Caco-2 (cell line): Measurements from ENCODE around the gene PLPP1. TPM values are rescaled to one million over a fixed set of nuclear protein-coding genes. Genes with fewer than 3 reads are reported as not detected.
A peak's percentile ranks its signal among the peaks of the same experiment; 100 is the strongest.

Experiments
- BruUV-seq: library from RNA; stranded (reverse); fragments of 400-500 nt; replicated peaks from 2 replicates; lab custom pipeline; 2021; lab: Mats Ljungman, UMichigan
- CTCF ChIA-PET: fragments of 300-600 bp; sonication (Branson Sonifier 250); formaldehyde crosslinking; loops from one replicate; lab custom pipeline; 2022; ENCODE audit warnings: antibody characterized with exemption; lab: Charles Lee
- POLR2A ChIA-PET: fragments of 300-600 bp; sonication (Branson Sonifier 250); formaldehyde crosslinking; loops from one replicate; lab custom pipeline; 2022; ENCODE audit warnings: antibody characterized with exemption; lab: Charles Lee
- DNase-seq, 2 experiments: peaks; one replicate each; pipeline versions ENCODE4 v3.0.0 to v3.0.0-alpha.2; 2020 to 2022
- H3K27me3 ChIP-seq: replicated peaks from 2 replicates; pipeline ENCODE4 v1.6.0; 2011; ENCODE audit warnings: low read length; ENCODE audit not compliant: control insufficient read depth, insufficient read depth
- H3K36me3 ChIP-seq: 2 replicates; pipeline ENCODE4 v1.5.1; 2011; ENCODE audit warnings: low read length; ENCODE audit not compliant: control insufficient read depth, insufficient read depth
- H3K4me1 ChIP-seq: fragments of 250-450 bp; sonication (Bioruptor Pico); 2 replicates; pipeline ENCODE4 v1.5.1; 2020; ENCODE audit warnings: mild to moderate bottlenecking
- H3K4me3 ChIP-seq: 2 replicates; pipeline ENCODE4 v1.5.1; 2011; ENCODE audit warnings: low read depth, mild to moderate bottlenecking, control low read depth, low read length
- H3K9me3 ChIP-seq: fragments of 250-450 bp; sonication (Bioruptor Pico); 2 replicates; pipeline ENCODE4 v1.5.1; 2020; ENCODE audit warnings: mild to moderate bottlenecking, moderate library complexity
- H3K27ac Mint-ChIP-seq: one replicate; pipeline ENCODE4 v1.8.0; 2022; ENCODE audit warnings: mixed read lengths; ENCODE audit not compliant: unreplicated experiment
- H3K27me3 Mint-ChIP-seq: one replicate; pipeline ENCODE4 v1.8.0; 2022; ENCODE audit warnings: mixed read lengths; ENCODE audit not compliant: insufficient read depth, unreplicated experiment
- H3K36me3 Mint-ChIP-seq: one replicate; pipeline ENCODE4 v1.8.0; 2022; ENCODE audit warnings: mild to moderate bottlenecking, mixed read lengths; ENCODE audit not compliant: insufficient read depth, unreplicated experiment
- H3K4me1 Mint-ChIP-seq: one replicate; pipeline ENCODE4 v1.8.0; 2022; ENCODE audit warnings: low read depth, mixed read lengths; ENCODE audit not compliant: unreplicated experiment
- H3K4me3 Mint-ChIP-seq: one replicate; pipeline ENCODE4 v1.8.0; 2022; ENCODE audit warnings: mild to moderate bottlenecking, moderate library complexity, mixed read lengths; ENCODE audit not compliant: unreplicated experiment
- H3K9me3 Mint-ChIP-seq: one replicate; pipeline ENCODE4 v1.8.0; 2022; ENCODE audit warnings: mixed read lengths; ENCODE audit not compliant: unreplicated experiment
- intact Hi-C: fragments of 100-400 bp; cut with micrococcal nuclease; formaldehyde crosslinking; loops from one replicate; pipeline ENCODE4 v1.10.0; 2022; ENCODE audit not compliant: unreplicated experiment
- total RNA-seq: library from RNA; stranded (reverse); gene quantifications from 2 replicates; pipeline ENCODE4 v1.2.3, GENCODE V29; 2022
- TF ChIP-seq, protein P1 (sequence below), 2 experiments: fragments of 200-600 bp in 1 of 2; IDR thresholded peaks; 1 replicate in 1 of 2; 2 replicates in 1 of 2; pipeline versions ENCODE4 v1.5.1 to v1.8.0; 2011 to 2022; ENCODE audit warnings: antibody characterized with exemption in 1 of 2, control low read depth in 1 of 2, inconsistent platforms in 1 of 2, low read depth in 1 of 2, low read length in 1 of 2, mild to moderate bottlenecking in 1 of 2, moderate library complexity in 1 of 2; ENCODE audit not compliant: insufficient read depth in 1 of 2, severe bottlenecking in 1 of 2, unreplicated experiment in 1 of 2

The PLPP1 gene
- total RNA-seq, 1 experiment from 2014 or later, result 49.4 TPM

DNA sequence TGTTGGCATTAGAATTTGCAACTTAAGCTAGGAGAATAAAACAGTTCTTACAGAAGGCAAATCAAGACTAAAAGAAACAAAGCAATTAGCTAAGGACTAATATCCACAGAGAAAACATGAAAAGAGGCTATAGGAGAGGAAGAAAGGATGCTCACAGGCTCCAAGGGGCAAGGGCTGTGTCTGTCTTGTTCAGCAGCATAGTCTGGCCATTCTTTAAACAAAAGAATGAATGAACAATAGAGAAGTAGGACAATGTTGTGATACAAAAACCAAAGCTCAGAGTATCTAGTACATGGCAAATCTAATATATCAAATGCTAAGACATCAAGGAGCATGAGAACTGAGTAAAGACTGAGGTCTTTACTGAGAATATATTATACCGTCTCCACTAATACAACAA is 39.5 kb downstream of the PLPP1 start:
- CTCF ChIA-PET, result no interaction called here
- no peak overlapping the region for H3K27ac Mint-ChIP-seq
- Histone ChIP-seq H3K27me3 (no peaks in the 10 kb centered on the region), H3K36me3 (no peaks in the 10 kb centered on the region; the same call in 1 of the 2 replicates), H3K4me3 (no peak overlapping the region), H3K4me1 (no peaks in the 10 kb centered on the region; the same call in 1 of the 2 replicates), H3K9me3 (no peaks in the 10 kb centered on the region)
- H3K4me3 Mint-ChIP-seq, result no peak overlapping the region
- POLR2A ChIA-PET, result interaction anchor here (0.7 kb wide), 1 partner anchor 166 kb away, joined by 3 read pairs; no protein-coding TSS in a partner anchor
- TF ChIP-seq, protein P1, sequence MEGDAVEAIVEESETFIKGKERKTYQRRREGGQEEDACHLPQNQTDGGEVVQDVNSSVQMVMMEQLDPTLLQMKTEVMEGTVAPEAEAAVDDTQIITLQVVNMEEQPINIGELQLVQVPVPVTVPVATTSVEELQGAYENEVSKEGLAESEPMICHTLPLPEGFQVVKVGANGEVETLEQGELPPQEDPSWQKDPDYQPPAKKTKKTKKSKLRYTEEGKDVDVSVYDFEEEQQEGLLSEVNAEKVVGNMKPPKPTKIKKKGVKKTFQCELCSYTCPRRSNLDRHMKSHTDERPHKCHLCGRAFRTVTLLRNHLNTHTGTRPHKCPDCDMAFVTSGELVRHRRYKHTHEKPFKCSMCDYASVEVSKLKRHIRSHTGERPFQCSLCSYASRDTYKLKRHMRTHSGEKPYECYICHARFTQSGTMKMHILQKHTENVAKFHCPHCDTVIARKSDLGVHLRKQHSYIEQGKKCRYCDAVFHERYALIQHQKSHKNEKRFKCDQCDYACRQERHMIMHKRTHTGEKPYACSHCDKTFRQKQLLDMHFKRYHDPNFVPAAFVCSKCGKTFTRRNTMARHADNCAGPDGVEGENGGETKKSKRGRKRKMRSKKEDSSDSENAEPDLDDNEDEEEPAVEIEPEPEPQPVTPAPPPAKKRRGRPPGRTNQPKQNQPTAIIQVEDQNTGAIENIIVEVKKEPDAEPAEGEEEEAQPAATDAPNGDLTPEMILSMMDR (IDR thresholded peaks at IDR 0.05; ENCODE audit: insufficient read depth in 1 of 2, low read depth in 1 of 2, low read length in 1 of 2, severe bottlenecking in 1 of 2, unreplicated experiment in 1 of 2), result no peak
- no peak for DNase-seq
- H3K36me3 Mint-ChIP-seq, result peaks cover 6% of the 10 kb centered on the region
- no peaks in the 10 kb centered on the region for H3K27me3 Mint-ChIP-seq
- H3K9me3 Mint-ChIP-seq, result no peaks in the 10 kb centered on the region
- intact Hi-C loops, result loop anchor here (10.0 kb wide), 1 partner anchor 200 kb away; no protein-coding TSS in a partner anchor
- peaks cover 45% of the 10 kb centered on the region for H3K4me1 Mint-ChIP-seq
- no TSS peak for BruUV-seq

DNA sequence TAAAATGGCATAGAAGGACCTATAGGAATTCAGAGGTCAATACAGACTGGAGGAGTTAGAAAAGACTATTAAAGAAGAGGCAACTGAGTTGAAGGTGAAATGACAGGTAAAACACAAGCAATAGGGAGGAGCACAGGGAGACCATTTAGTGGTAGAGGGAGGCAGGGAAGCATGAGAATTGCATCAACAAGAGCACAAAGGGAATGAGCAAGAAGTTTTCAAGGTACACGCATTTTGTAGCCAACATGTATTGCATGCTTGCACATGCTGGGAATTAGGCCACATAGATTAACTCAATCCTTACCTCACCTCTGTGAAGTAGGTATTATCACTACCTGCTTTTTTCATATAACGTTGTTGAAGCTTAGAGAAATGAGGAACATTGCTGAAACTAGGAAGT is 42.3 kb downstream of the PLPP1 start:
- ChIA-PET CTCF (no interaction called here), POLR2A (no interaction called here)
- H3K36me3 Mint-ChIP-seq, result peaks cover 6% of the 10 kb centered on the region
- no peaks in the 10 kb centered on the region for H3K27me3 Mint-ChIP-seq
- H3K4me1 Mint-ChIP-seq, result peaks cover 28% of the 10 kb centered on the region
- no peaks in the 10 kb centered on the region; the same call in 1 of the 2 replicates for H3K36me3 ChIP-seq
- no peak for DNase-seq
- no peaks in the 10 kb centered on the region for H3K9me3 ChIP-seq
- intact Hi-C loops, result loop anchor here (10.0 kb wide), 1 partner anchor 202 kb away; no protein-coding TSS in a partner anchor
- no peaks in the 10 kb centered on the region for H3K27me3 ChIP-seq
- no peak overlapping the region for H3K4me3 ChIP-seq
- TF ChIP-seq, protein P1 (IDR thresholded peaks at IDR 0.05; ENCODE audit: insufficient read depth in 1 of 2, low read depth in 1 of 2, low read length in 1 of 2, severe bottlenecking in 1 of 2, unreplicated experiment in 1 of 2), result no peak
- H3K27ac Mint-ChIP-seq, result peak overlapping the region; percentile 30
- no peaks in the 10 kb centered on the region; the same call in 1 of the 2 replicates for H3K4me1 ChIP-seq
- no peak overlapping the region for H3K4me3 Mint-ChIP-seq
- BruUV-seq, result no TSS peak
- H3K9me3 Mint-ChIP-seq, result no peaks in the 10 kb centered on the region

DNA sequence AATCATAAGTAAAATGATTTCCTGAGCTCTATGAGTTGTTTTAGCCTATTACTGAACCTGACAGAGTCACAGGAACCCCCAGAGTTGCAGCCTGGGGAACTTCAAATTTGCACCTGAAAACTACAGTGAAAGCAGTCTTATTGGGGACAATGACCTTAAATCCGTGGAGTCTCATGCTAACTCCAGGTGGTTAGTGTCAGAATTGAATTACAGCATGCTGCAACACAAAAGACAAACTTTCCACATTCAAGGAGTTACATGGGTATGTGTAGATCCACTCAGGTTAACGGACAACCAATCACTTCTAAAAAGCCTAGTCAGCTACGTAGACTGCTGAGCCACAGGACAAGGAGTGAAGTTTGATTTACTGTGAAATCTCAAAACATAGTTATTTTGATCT is 49.7 kb downstream of the PLPP1 start:
- Mint-ChIP-seq H3K27me3 (no peaks in the 10 kb centered on the region), H3K4me3 (no peak overlapping the region), H3K4me1 (peaks cover 5% of the 10 kb centered on the region), H3K36me3 (no peaks in the 10 kb centered on the region), H3K9me3 (no peaks in the 10 kb centered on the region), H3K27ac (no peak overlapping the region)
- Histone ChIP-seq H3K9me3 (no peaks in the 10 kb centered on the region), H3K4me3 (no peak overlapping the region), H3K4me1 (no peaks in the 10 kb centered on the region), H3K36me3 (no peaks in the 10 kb centered on the region; the same call in 1 of the 2 replicates), H3K27me3 (no peaks in the 10 kb centered on the region)
- ChIA-PET POLR2A (no interaction called here), CTCF (interaction anchor here (0.5 kb wide), 1 partner anchor 41 kb away, joined by 3 read pairs; no protein-coding TSS in a partner anchor)
- intact Hi-C loops, result no loop called here
- no TSS peak for BruUV-seq
- TF ChIP-seq, protein P1 (IDR thresholded peaks at IDR 0.05; ENCODE audit: insufficient read depth in 1 of 2, low read depth in 1 of 2, low read length in 1 of 2, severe bottlenecking in 1 of 2, unreplicated experiment in 1 of 2), result no peak
- DNase-seq, result no peak
